Adrenal gland (tissue), 12 donors: ENCODE results near the gene TMEM106A. TPM values are rescaled to one million over a fixed set of nuclear protein-coding genes. Genes with fewer than 3 reads are reported as not detected.
A peak's percentile ranks its signal among the peaks of the same experiment; 100 is the strongest.

Source experiments
- DNase-seq, 7 donors: peaks; one replicate each; pipeline ENCODE4 v3.0.0-alpha.2; 2019 to 2020
- H3K27ac ChIP-seq, 5 donors: fragments of 200-600 bp; sonication (generic) in 4 of 5; 1 replicate in 3 of 5; 2 replicates in 2 of 5; pipeline versions ENCODE4 v1.5.1 to v1.8.0; 2016 to 2020; ENCODE audit warnings: mild to moderate bottlenecking in 1 of 5
- H3K27me3 ChIP-seq: fragments of 200-600 bp; 2 replicates; pipeline ENCODE4 v1.8.0; 2021
- H3K36me3 ChIP-seq, 2 donors: fragments of 200-600 bp; replicated peaks in 1 of 2; 1 replicate in 1 of 2; 2 replicates in 1 of 2; pipeline versions ENCODE4 v1.5.1 to v1.8.0; 2018 to 2022
- H3K4me1 ChIP-seq, 2 donors: fragments of 200-600 bp; replicated peaks in 1 of 2; 1 replicate in 1 of 2; 2 replicates in 1 of 2; pipeline versions ENCODE4 v1.5.1 to v1.8.0; 2018 to 2021
- H3K4me3 ChIP-seq, 4 donors: fragments of 200-600 bp; sonication (generic) in 3 of 4; one replicate each; pipeline ENCODE4 v1.5.1; 2016 to 2018
- H3K9me3 ChIP-seq, 3 donors: fragments of 200-600 bp; sonication (generic) in 1 of 3; replicated peaks in 1 of 3; 1 replicate in 2 of 3; 2 replicates in 1 of 3; pipeline versions ENCODE4 v1.5.1 to v1.8.0; 2016 to 2021
- POLR2A ChIP-seq, 2 donors: fragments of 450-650 bp; IDR thresholded peaks; one replicate each; pipeline ENCODE4 v1.6.1; 2017; ENCODE audit warnings: antibody characterized with exemption in 2 of 2, mild to moderate bottlenecking in 2 of 2, moderate library complexity in 1 of 2
- WGBS, 4 donors: extraction: QIAGEN DNeasy Blood & Tissue Kit in 2 of 4; methylation state at CpG; one replicate each; pipeline versions ENCODE4 v1.1.5 to v1.1.7; 2013 to 2017; 5-methylcytosine and 5-hydroxymethylcytosine counted together
- intact Hi-C, 2 donors: fragments of 100-400 bp; cut with DNase I; formaldehyde crosslinking; loops; one replicate each; pipeline versions ENCODE4 v1.14.1 to v1.15.0; 2022 to 2023
- polyA plus RNA-seq, 3 donors: library from polyadenylated mRNA; stranded (reverse); fragments of 200-250 nt in 2 of 3; fragments of 350-450 nt in 1 of 3; fragmentation: Illumina TruSeq in 1 of 3; extraction: RNeasy Lipid Tissue Mini Kit (QIAGEN cat#74804) in 1 of 3; gene quantifications; one replicate each; pipeline ENCODE4 v1.2.3, GENCODE V29; 2013 to 2014
- total RNA-seq, 9 donors: library from RNA; depleted of rRNA in 4 of 9; stranded (reverse); fragments of >200 nt in 4 of 9; fragments of 120-200 nt in 1 of 9; fragmentation: NEBNext Ultra II Directional in 1 of 9; extraction: Animal tissue kit (Norgen Biotek cat#: 25700) in 1 of 9; gene quantifications; one replicate each; pipeline versions ENCODE4 v1.1.0 to v1.2.4, GENCODE V29; 2013 to 2023
- TF ChIP-seq, protein P1 (sequence below), 6 experiments: fragments of 450-650 bp in 4 of 6; fragments of 200-600 bp in 2 of 6; sonication (generic) in 1 of 6; IDR thresholded peaks; 1 replicate in 5 of 6; 2 replicates in 1 of 6; pipeline versions ENCODE4 v1.5.1 to v1.8.0; 2016 to 2021; ENCODE audit warnings: antibody characterized with exemption in 6 of 6, mild to moderate bottlenecking in 2 of 6, moderate library complexity in 1 of 6
- donor health status: healthy with polysubstance abuse.
- donor health status: Bipolar disorder and iron deficiency.
- donor health status: DM: yes; HTN: yes; CAD: no.
- donor health status: DM: no; HTN: no; CAD: no.
- donor health status: DM: no; HTN: no; CAD: no.
- donor health status: DM: yes; HTN: yes; CAD: no.

The TMEM106A gene
- total and polyA plus RNA-seq, 12 donors = 1.9 to 20.1 (median 8.5) TPM

DNA sequence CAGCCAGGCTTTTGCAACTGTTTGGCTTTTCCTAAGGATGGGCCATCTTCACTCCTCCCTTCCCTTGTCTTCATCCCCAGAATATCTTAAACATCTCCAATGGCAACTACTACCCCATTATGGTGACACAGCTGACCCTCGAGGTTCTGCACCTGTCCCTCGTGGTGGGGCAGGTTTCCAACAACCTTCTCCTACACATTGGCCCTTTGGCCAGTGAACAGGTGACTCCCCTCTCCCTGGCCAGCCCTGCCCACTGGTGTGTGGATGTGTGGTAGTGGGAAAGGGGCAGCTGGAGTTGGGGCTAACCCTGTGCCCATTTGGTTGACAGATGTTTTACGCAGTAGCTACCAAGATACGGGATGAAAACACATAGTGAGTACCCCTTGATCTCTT is 4.7 kb downstream of the TMEM106A start:
- Histone ChIP-seq H3K4me3 (no peak overlapping the region), H3K9me3 (no peaks in the 10 kb centered on the region), H3K27ac (no peak overlapping the region), H3K36me3 (peaks cover 0 to 16% of the 10 kb centered on the region in 2 donors), H3K27me3 (no peaks in the 10 kb centered on the region), H3K4me1 (peaks cover under 1 to 9% of the 10 kb centered on the region in 2 donors)
- peak in 2 of 7 donors; percentile 15 to 34 for DNase-seq
- intact Hi-C loops = no loop called here
- WGBS, 4 donors = 85 to 100% (median 93%) methylated on average over 4 of the region's 4 CpGs
- TF ChIP-seq, protein P1, sequence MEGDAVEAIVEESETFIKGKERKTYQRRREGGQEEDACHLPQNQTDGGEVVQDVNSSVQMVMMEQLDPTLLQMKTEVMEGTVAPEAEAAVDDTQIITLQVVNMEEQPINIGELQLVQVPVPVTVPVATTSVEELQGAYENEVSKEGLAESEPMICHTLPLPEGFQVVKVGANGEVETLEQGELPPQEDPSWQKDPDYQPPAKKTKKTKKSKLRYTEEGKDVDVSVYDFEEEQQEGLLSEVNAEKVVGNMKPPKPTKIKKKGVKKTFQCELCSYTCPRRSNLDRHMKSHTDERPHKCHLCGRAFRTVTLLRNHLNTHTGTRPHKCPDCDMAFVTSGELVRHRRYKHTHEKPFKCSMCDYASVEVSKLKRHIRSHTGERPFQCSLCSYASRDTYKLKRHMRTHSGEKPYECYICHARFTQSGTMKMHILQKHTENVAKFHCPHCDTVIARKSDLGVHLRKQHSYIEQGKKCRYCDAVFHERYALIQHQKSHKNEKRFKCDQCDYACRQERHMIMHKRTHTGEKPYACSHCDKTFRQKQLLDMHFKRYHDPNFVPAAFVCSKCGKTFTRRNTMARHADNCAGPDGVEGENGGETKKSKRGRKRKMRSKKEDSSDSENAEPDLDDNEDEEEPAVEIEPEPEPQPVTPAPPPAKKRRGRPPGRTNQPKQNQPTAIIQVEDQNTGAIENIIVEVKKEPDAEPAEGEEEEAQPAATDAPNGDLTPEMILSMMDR (IDR thresholded peaks at IDR 0.05) = no peak

DNA sequence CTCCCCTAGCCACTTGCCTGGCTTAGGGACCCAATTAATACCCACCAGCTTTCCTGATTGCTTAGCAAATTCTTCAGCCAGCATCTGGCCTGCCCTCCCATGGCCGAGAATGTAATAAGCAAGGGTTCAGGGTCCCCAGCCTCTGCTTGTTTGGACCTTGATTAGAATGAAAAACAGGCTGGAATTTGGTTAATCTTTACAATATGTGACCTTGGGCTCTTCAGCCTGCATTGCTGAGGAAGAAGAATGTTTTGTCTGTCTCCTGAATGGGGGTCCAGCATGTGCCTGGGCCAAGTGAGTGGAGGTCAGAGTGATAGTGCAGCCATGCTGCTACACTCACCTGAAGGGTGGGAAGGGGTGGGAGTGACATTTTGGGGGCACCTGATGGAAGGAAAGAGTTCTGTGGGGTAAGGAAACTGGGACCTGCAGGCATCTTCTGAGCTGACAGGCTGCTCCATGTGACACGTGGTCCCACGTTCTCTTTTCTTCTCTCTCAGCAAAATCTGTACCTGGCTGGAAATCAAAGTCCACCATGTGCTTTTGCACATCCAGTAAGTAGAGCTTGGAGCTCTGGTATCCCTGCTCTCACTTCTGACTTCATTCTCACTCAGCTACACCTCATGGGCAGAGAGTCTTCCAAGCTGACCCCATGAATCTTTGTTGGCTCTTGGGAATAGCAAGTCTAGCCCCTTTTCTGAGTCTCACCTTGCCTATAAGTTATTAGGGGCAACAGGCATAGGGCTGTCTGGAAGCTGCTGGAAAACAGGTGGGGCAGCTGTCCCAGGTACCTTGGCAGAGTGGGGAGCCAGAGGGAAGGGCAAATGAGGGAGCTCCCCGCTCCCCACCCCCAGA is 5.3 kb downstream of the TMEM106A start:
- H3K27ac ChIP-seq = no peak overlapping the region
- peak in 2 of 7 donors; percentile 10 to 25 for DNase-seq
- H3K36me3 ChIP-seq = peaks cover 0 to 16% of the 10 kb centered on the region in 2 donors
- intact Hi-C loops = no loop called here
- peaks cover 0 to 7% of the 10 kb centered on the region in 2 donors for H3K4me1 ChIP-seq
- 75 to 95% (median 91%) methylated on average over 2 to 4 of the region's 4 CpGs for WGBS, 4 donors
- TF ChIP-seq, protein P1 (IDR thresholded peaks at IDR 0.05) = no peak
- no peak for TF ChIP-seq POLR2A (IDR thresholded peaks at IDR 0.05)
- H3K9me3 ChIP-seq = no peaks in the 10 kb centered on the region
- H3K4me3 ChIP-seq = no peak overlapping the region
- H3K27me3 ChIP-seq = no peaks in the 10 kb centered on the region

DNA sequence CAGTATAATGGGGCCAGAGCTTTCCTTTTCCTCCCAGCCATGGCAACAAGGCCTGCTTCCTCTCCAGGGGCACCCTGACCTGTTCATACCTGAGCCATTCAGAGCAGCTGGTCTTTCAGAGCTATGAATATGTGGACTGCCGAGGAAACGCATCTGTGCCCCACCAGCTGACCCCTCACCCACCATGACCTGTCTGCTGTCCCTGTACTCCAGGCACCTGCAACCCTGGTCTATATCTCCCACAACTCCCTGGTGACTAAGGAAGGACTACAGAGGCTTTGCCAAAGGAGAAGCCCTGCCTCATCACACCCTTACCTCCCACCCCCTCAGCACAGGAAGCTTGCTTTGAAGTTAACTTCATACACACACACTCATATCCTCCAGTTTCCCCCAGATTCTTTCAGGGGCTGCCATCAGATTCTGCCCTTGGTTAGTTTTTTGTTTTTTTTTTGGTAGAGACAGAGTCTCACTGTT is 6.0 kb downstream of the TMEM106A start:
- Histone ChIP-seq H3K9me3 (no peaks in the 10 kb centered on the region), H3K27me3 (no peaks in the 10 kb centered on the region), H3K4me1 (peaks cover 0 to under 1% of the 10 kb centered on the region in 2 donors), H3K4me3 (no peak overlapping the region), H3K27ac (no peak overlapping the region), H3K36me3 (peaks cover 0 to 16% of the 10 kb centered on the region in 2 donors)
- no peak for TF ChIP-seq POLR2A (IDR thresholded peaks at IDR 0.05)
- TF ChIP-seq, protein P1 (IDR thresholded peaks at IDR 0.05) = no peak
- intact Hi-C loops = no loop called here
- WGBS, 4 donors = 83 to 98% (median 93%) methylated on average over 1 to 2 of the region's 2 CpGs
- DNase-seq = peak in 2 of 7 donors; percentile 11 to 30

DNA sequence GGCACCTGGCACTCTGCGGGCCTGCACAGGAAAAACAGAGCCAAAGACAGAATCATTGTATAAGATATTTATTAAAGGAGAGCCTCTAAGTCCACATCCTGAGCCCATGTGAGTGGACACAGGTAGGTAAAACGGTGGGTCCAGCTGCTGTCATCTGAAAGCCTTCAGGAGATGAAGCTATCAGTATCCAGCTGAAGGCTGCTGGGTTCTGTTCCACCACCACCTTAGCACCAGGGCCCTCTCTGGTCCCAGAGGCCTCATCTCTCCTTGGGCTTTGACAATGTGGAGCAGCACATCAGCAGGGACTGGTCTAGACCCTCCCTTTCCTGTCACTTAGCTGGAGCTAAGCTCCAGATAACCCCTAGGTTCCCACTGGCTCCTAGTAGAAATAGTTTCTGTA is 7.3 kb downstream of the TMEM106A start:
- Histone ChIP-seq H3K4me1 (no peaks in the 10 kb centered on the region), H3K4me3 (no peak overlapping the region), H3K36me3 (peaks cover 0 to 16% of the 10 kb centered on the region in 2 donors), H3K27ac (no peak overlapping the region), H3K9me3 (no peaks in the 10 kb centered on the region), H3K27me3 (no peaks in the 10 kb centered on the region)
- no peak for TF ChIP-seq POLR2A (IDR thresholded peaks at IDR 0.05)
- TF ChIP-seq, protein P1 (IDR thresholded peaks at IDR 0.05) = no peak
- intact Hi-C loops = no loop called here
- 90 to 100% (median 95%) methylated on average over 2 of the region's 2 CpGs for WGBS, 4 donors
- peak in 3 of 7 donors; percentile 4 to 45 (median 8) for DNase-seq
